Nephron (organoid): Measurements from ENCODE around the gene CDK12.

Experiments
- H3K27ac Mint-ChIP-seq, 3 experiments: 2 replicates each; pipeline ENCODE4 v1.8.0; 2020; ENCODE audit warnings: mixed read lengths in 3 of 3, mild to moderate bottlenecking in 2 of 3, moderate library complexity in 1 of 3
- H3K27me3 Mint-ChIP-seq: 2 replicates; pipeline ENCODE4 v1.8.0; 2021; ENCODE audit warnings: low read depth, mild to moderate bottlenecking, moderate library complexity, mixed read lengths
- H3K36me3 Mint-ChIP-seq: 2 replicates; pipeline ENCODE4 v1.8.0; 2020; ENCODE audit warnings: low read depth, mixed read lengths
- H3K4me1 Mint-ChIP-seq: 2 replicates; pipeline ENCODE4 v1.8.0; 2020; ENCODE audit warnings: mixed read lengths
- H3K4me3 Mint-ChIP-seq, 3 experiments: 2 replicates each; pipeline ENCODE4 v1.8.0; 2020; ENCODE audit warnings: mild to moderate bottlenecking in 3 of 3, mixed read lengths in 3 of 3, moderate library complexity in 2 of 3
- H3K9me3 Mint-ChIP-seq: 2 replicates; pipeline ENCODE4 v1.8.0; 2020; ENCODE audit warnings: mixed read lengths
- CTCF ChIP-seq, 3 experiments: fragments of 200-600 bp; sonication (generic); IDR thresholded peaks; one replicate each; pipeline ENCODE4 v1.5.0; 2021; ENCODE audit warnings: antibody characterized with exemption in 3 of 3; ENCODE audit not compliant: unreplicated experiment in 3 of 3

CDK12 gene

GRCh38 chr17:39582658-39583057 is 121.4 kb downstream of the CDK12 start:
- H3K27me3 Mint-ChIP-seq, result peaks cover 43% of the 10 kb centered on the region
- H3K27ac Mint-ChIP-seq, result no peak overlapping the region
- TF ChIP-seq CTCF (IDR thresholded peaks at IDR 0.05; ENCODE audit: unreplicated experiment in 3 of 3), result no peak
- peaks cover 3% of the 10 kb centered on the region for H3K36me3 Mint-ChIP-seq
- H3K9me3 Mint-ChIP-seq, result no peaks in the 10 kb centered on the region
- no peak overlapping the region for H3K4me3 Mint-ChIP-seq
- peaks cover 9% of the 10 kb centered on the region for H3K4me1 Mint-ChIP-seq
